Prostate gland (tissue), 2 donors: ENCODE measurements around the gene LYPD6B.

Experiments used
- CTCF ChIP-seq, 4 experiments: fragments of 200-600 bp in 2 of 4; fragments of 450-650 bp in 2 of 4; sonication (generic) in 2 of 4; IDR thresholded peaks; 1 replicate in 3 of 4; 2 replicates in 1 of 4; pipeline ENCODE4 v1.5.1; 2016 to 2019; ENCODE audit warnings: antibody characterized with exemption in 4 of 4, mild to moderate bottlenecking in 2 of 4, moderate library complexity in 2 of 4
- POLR2A ChIP-seq: fragments of 450-650 bp; IDR thresholded peaks from one replicate; pipeline ENCODE4 v1.6.1; 2016; ENCODE audit warnings: antibody characterized with exemption, mild to moderate bottlenecking
- POLR2AphosphoS5 ChIP-seq: sonication (generic); formaldehyde crosslinking; IDR thresholded peaks from one replicate; pipeline ENCODE4 v1.6.1; 2017; ENCODE audit warnings: antibody characterized with exemption

DNA sequence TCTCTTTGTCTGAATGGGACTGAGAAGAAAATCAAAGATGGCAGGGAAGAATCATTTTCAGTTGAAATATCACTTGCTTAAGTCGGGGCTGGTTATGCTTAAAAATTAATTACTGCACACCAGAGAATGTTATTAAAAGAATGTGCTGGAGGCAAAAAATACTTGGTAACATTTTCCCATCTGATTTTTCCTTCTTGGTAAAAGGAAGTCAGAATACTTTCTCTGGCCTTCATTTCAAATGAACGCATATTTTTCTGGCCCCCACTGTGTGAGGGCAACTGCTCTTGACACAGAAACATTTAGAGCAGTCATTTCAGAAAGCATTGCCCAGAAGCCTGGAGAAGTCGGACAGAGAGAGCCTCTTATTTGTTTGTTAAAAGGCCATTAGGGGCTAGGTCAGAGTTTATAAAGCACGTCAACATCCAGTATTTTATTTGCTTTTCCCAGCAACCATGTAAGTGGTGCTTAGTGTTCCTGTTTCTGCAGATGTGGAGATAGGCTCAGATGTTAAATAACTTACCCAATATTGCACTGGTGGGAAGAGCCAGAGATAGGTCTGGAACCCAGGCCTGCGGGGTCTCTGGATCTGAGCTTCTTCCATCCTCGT is 32.9 kb upstream of the LYPD6B start:
- TF ChIP-seq CTCF (IDR thresholded peaks at IDR 0.05) (no peak), POLR2A (no peak), POLR2AphosphoS5 (no peak)
